Chondrocyte (in vitro differentiated cells): ENCODE data around the gene ZNF771. TPM values are rescaled to one million over a fixed set of nuclear protein-coding genes. Genes with fewer than 3 reads are reported as not detected.

Experiments
- DNase-seq: peaks from one replicate; pipeline ENCODE4 v3.0.0; 2021; ENCODE audit warnings: mixed read lengths, low spot score
- H3K27ac Mint-ChIP-seq: one replicate; pipeline ENCODE4 v1.8.0; 2021; ENCODE audit warnings: mild to moderate bottlenecking, moderate library complexity, mixed read lengths; ENCODE audit not compliant: unreplicated experiment
- H3K27me3 Mint-ChIP-seq: 2 replicates; pipeline ENCODE4 v1.8.0; 2021; ENCODE audit warnings: low read depth, mixed read lengths
- H3K36me3 Mint-ChIP-seq: 2 replicates; pipeline ENCODE4 v1.8.0; 2021; ENCODE audit warnings: low read depth, mixed read lengths
- H3K4me1 Mint-ChIP-seq: 2 replicates; pipeline ENCODE4 v1.8.0; 2021; ENCODE audit warnings: low read depth, mild to moderate bottlenecking, mixed read lengths
- H3K4me3 Mint-ChIP-seq: one replicate; pipeline ENCODE4 v1.8.0; 2021; ENCODE audit warnings: mild to moderate bottlenecking, moderate library complexity, mixed read lengths; ENCODE audit not compliant: unreplicated experiment
- H3K9me3 Mint-ChIP-seq: 2 replicates; pipeline ENCODE4 v1.8.0; 2021; ENCODE audit warnings: low read depth, mixed read lengths
- total RNA-seq: library from RNA; stranded (reverse); gene quantifications from 3 replicates; pipeline ENCODE4 v1.2.1, GENCODE V29; 2021
- TF ChIP-seq, protein P1 (sequence below): fragments of 200-600 bp; sonication (generic); IDR thresholded peaks from 2 replicates; pipeline ENCODE4 v1.5.0; 2021; ENCODE audit warnings: antibody characterized with exemption, mild to moderate bottlenecking, moderate library complexity

Gene ZNF771
- total RNA-seq, 1 donor from 2014 or later: 10.2 TPM

DNA sequence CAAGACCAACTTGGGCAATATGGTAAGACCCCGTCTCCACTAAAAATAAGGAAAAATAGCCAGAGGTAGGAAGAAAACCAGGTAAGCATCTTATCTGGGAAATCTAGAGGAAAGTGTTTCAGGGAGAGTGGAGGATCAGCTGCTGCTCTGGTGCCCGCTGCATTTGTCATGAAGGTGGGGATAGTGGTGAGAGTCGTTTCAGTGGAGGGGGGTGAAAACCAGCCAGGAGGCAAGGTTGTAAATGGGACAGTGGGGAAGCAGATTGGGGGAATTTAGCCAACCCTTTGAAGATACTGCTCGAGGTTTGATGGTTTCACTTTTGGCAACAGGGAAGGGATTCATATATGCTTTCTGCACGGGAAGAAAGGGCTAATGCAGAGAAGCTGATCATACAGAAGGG lies 13.6 kb downstream of the ZNF771 start:
- no peak overlapping the region for H3K27ac Mint-ChIP-seq
- H3K36me3 Mint-ChIP-seq: peaks cover 9% of the 10 kb centered on the region

DNA sequence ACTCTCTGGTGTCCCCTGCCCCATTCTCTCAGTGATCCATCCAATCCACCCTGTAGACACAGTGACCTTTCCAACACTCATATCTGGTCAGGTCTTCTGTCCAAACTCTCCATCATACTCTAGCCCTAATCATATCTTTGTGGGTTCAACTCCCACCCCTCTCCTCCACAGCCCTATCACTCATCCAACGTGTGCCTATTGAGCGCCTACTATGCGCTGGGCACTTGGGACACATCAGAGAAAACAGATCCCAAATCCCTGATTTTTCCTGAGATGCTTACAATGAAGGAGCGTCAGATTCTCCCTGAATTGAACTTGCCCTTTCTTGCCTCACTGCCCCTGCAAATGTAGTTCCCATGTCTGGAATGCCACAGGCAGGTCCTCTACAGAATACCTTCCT lies 20.6 kb downstream of the ZNF771 start:
- TF ChIP-seq, protein P1, sequence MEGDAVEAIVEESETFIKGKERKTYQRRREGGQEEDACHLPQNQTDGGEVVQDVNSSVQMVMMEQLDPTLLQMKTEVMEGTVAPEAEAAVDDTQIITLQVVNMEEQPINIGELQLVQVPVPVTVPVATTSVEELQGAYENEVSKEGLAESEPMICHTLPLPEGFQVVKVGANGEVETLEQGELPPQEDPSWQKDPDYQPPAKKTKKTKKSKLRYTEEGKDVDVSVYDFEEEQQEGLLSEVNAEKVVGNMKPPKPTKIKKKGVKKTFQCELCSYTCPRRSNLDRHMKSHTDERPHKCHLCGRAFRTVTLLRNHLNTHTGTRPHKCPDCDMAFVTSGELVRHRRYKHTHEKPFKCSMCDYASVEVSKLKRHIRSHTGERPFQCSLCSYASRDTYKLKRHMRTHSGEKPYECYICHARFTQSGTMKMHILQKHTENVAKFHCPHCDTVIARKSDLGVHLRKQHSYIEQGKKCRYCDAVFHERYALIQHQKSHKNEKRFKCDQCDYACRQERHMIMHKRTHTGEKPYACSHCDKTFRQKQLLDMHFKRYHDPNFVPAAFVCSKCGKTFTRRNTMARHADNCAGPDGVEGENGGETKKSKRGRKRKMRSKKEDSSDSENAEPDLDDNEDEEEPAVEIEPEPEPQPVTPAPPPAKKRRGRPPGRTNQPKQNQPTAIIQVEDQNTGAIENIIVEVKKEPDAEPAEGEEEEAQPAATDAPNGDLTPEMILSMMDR: no peak
- H3K36me3 Mint-ChIP-seq: peaks cover 7% of the 10 kb centered on the region
- no peak for DNase-seq
- H3K27ac Mint-ChIP-seq: no peak overlapping the region
- peaks cover 6% of the 10 kb centered on the region for H3K4me1 Mint-ChIP-seq
- no peaks in the 10 kb centered on the region for H3K27me3 Mint-ChIP-seq
- H3K4me3 Mint-ChIP-seq: no peak overlapping the region
- H3K9me3 Mint-ChIP-seq: no peaks in the 10 kb centered on the region

More for the DNA sequence above, 13.6 kb downstream of the ZNF771 start:
- Mint-ChIP-seq H3K27me3 (no peaks in the 10 kb centered on the region), H3K9me3 (no peaks in the 10 kb centered on the region), H3K4me3 (no peak overlapping the region), H3K4me1 (peaks cover 7% of the 10 kb centered on the region)
- no peak for DNase-seq
- TF ChIP-seq, protein P1: no peak

DNA sequence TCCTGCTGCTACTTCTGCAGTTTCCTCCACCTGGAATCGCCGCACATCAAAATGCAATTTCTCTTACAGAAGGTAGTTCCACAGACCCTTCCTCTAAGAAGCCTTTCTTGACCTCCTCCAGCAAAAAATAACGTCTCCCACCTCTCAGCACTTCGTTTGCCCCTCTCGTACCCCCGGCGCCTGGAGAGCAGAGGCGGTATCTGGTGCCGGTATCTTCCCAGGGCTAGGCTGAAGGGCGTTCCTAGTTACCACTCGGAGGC lies 21.9 kb downstream of the ZNF771 start:
- DNase-seq: no peak
- Mint-ChIP-seq H3K4me3 (no peak overlapping the region), H3K9me3 (no peaks in the 10 kb centered on the region), H3K27me3 (no peaks in the 10 kb centered on the region), H3K27ac (no peak overlapping the region), H3K36me3 (peaks cover 5% of the 10 kb centered on the region), H3K4me1 (peaks cover 6% of the 10 kb centered on the region)
- TF ChIP-seq, protein P1: no peak

DNA sequence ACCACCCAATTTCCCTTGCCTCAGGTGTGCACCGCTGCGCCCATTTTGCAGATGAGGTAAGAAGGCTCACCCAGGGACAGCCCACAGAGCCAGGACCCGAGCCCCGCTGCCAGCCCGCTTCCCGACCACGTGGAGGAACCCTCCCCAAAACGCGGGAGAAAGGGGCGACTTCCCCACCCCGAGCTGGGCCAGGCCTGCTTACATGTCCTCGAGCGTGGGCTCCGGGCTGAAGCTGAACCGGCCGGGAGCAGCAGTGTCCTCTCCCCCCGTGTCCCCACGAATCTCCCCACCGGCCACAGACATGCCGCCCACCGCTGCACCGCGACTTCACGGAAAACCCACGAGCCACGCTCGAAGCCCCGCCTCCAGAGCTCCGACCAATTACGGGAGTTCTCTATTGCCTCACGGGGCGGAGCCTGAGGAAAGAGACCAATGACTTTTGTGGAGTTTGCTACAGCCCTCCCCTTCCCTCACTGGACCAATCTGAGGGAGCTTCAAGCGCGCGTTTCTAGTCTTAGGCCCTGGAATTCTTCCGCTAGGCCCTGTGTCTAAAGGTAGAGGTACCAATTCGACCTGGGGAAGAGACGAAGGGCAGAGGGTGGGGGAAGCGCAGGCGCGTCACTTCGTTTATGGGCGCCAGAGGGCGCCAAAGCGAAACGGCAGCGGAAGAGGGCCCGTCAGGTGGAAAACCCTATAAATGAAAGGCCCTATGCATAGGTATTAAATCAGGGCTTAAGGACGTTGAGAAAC lies 22.4 kb downstream of the ZNF771 start, which contains the start of gene DCTPP1:
TSS of gene DCTPP1 (minus strand) at position 353 of the 750 bp plus-strand sequence. CDS start at position 303, 50 bp downstream.
- DNase-seq: peak; percentile 92
- Mint-ChIP-seq H3K4me3 (no peak within 1 kb of the TSS), H3K4me1 (peaks cover 6% of the 10 kb centered on the region), H3K36me3 (peaks cover 5% of the 10 kb centered on the region), H3K9me3 (no peaks in the 10 kb centered on the region), H3K27me3 (no peaks in the 10 kb centered on the region), H3K27ac (no peak within 1 kb of the TSS)
- TF ChIP-seq, protein P1: peak; percentile 87

DNA sequence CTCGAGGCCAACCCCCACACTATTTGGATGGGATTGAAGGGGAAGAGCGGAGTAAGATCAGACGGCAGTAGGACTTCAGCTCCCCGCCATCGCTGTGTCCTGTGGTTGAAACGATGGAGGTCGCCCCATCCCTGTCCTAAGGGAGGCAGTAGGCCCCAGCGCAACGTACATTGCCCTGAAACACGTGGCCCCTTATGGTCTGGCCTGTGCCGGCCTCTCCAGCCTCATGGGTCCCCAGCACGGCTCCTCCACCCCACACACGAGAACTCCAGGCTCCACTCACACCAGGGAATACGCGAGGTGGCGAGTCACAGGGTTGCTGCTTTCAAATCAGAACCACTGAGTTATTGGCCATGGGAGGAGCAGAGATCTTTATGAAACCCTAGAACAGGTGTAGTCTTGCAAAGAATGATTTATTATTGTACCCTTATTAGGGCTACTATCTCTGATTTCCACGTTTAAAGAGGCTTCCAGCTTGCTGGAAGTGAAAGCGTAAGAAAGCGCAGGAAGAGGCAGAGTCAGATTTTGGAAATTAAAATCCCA lies 23.1 kb downstream of the ZNF771 start:
- Mint-ChIP-seq H3K27ac (no peak overlapping the region), H3K4me1 (peaks cover 6% of the 10 kb centered on the region), H3K27me3 (no peaks in the 10 kb centered on the region), H3K4me3 (no peak overlapping the region), H3K36me3 (peaks cover 5% of the 10 kb centered on the region), H3K9me3 (no peaks in the 10 kb centered on the region)
- DNase-seq: no peak
- TF ChIP-seq, protein P1: peak; percentile 71
